Activated CD4-positive, alpha-beta T cell treated with anti-CD3 and anti-CD28 coated beads, Interleukin-2, amount 10 ng/mL, durations not matched to agents 24 days and 14 days (primary cell): ENCODE data around the gene IL34. TPM values are rescaled to one million over a fixed set of nuclear protein-coding genes. Genes with fewer than 3 reads are reported as not detected.
A peak's percentile ranks its signal among the peaks of the same experiment; 100 is the strongest.

Experiments used
- DNase-seq: peaks from one replicate; pipeline ENCODE4 v3.0.0; 2022
- H3K27ac Mint-ChIP-seq: one replicate; pipeline ENCODE4 v1.8.0; 2022; ENCODE audit warnings: mild to moderate bottlenecking, mixed read lengths
- H3K27me3 Mint-ChIP-seq: one replicate; pipeline ENCODE4 v1.8.0; 2022; ENCODE audit warnings: mixed read lengths
- H3K36me3 Mint-ChIP-seq: one replicate; pipeline ENCODE4 v1.8.0; 2022; ENCODE audit warnings: low read depth, mild to moderate bottlenecking, mixed read lengths
- H3K4me1 Mint-ChIP-seq: one replicate; pipeline ENCODE4 v1.8.0; 2021; ENCODE audit warnings: mixed read lengths
- H3K4me3 Mint-ChIP-seq: one replicate; pipeline ENCODE4 v1.8.0; 2022; ENCODE audit warnings: mild to moderate bottlenecking, moderate library complexity, mixed read lengths
- H3K9me3 Mint-ChIP-seq: one replicate; pipeline ENCODE4 v1.8.0; 2021; ENCODE audit warnings: mixed read lengths
- intact Hi-C: fragments of 100-400 bp; cut with micrococcal nuclease; formaldehyde crosslinking; loops from one replicate; pipeline ENCODE4 v1.15.1; 2023
- total RNA-seq: library from RNA; stranded (reverse); gene quantifications from 2 replicates; pipeline ENCODE4 v1.2.3, GENCODE V29; 2022

Gene IL34
- total RNA-seq, 1 donor from 2014 or later, result 0.30 TPM

DNA sequence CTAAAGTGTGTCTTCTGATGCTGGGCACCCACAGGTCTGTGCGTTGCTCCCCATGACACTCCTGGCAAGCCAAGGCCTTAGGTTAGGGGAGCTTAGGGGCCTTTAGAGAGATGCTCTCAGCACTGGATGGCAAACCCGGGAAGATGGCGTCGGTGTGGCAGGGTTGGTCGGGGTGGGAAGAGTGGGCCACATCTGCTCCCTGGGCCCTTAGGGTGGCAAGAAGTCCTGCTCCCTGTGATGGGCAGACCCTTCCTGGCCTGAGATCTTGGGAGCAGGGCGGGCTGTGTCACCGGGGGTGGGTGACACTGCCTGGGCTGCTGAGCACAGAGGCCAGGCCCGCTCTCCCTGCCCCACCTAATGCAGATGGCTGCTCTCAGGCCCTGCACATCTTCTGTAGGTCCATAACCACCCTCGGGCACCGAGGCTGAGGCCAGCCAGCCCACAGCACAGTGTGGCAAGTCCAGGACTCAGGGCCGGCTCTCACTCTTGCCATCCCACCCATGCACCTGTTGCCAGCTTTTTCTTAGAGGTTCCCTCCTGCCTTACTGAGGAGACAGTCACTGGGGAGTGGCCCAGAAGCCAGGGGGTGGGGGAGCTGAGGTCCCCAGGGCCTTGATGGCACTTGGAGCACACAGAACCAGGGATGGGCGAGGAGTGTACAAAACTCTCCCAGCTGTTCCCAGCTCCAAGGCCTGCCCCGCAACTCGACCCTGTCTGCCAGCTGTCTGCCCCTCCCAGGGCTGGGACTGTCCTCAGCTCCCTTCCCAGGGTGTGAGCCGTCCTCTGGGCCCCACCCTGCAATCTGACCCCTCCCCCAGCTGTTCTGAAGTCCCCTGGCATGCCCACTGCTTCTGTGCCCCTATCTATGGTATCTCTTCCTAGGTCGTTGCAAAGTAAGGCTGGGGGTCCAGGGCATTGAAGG lies 43.9 kb downstream of the IL34 start:
- intact Hi-C loops, result no loop called here

DNA sequence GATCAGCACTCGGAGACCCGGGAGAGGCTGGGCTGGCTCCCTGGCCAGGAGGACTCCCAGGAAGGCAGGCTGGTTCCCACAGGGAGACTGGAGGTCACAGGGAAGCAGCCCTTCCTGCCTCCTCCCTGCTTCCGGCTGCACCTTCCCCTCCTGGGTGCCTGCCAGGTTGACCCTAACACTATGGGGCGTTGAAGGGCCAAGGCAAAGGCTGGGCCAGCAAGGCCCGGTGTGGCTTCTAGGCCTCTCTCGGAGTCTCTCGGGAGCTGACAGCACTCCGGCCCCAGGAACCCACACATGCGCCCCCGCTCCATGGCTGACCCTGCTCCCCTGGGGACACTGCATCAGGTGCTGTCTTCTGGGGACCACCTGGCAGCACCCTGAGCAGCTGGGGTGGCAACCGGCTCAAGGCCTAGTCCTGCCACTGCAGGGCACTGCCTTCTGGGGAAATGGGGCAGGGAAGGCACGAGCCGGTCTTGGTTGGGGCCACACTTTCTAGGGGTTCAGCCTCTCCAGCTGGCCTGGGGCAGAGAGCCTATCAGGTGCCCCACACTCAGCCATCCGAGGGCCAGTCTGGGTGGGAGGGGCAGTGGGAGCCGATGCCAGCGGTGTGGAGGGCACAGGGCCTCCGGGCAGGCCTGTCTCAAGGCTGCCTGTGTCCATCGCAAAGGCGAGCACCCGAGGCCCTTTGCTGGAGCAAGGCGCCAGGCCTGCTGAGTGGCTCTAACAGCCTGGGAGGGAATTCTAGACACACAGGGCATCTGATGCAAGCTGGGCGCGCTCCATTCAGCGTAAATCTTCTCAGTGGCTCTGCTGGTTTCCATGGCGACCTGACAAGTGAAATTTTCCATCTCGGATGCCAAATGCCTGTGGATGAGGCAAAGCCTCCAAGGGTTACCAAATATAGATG lies 45.1 kb downstream of the IL34 start:
- no peak overlapping the region for H3K4me3 Mint-ChIP-seq
- peaks cover 12% of the 10 kb centered on the region for H3K4me1 Mint-ChIP-seq
- no peaks in the 10 kb centered on the region for H3K9me3 Mint-ChIP-seq
- no peak overlapping the region for H3K27ac Mint-ChIP-seq
- H3K27me3 Mint-ChIP-seq, result peaks cover 4% of the 10 kb centered on the region
- H3K36me3 Mint-ChIP-seq, result peaks cover 2% of the 10 kb centered on the region
- DNase-seq, result no peak
- intact Hi-C loops, result no loop called here

More for the DNA sequence above, 43.9 kb downstream of the IL34 start:
- peaks cover under 1% of the 10 kb centered on the region for H3K4me1 Mint-ChIP-seq
- H3K36me3 Mint-ChIP-seq, result peaks cover under 1% of the 10 kb centered on the region
- DNase-seq, result no peak
- no peak overlapping the region for H3K27ac Mint-ChIP-seq
- no peak overlapping the region for H3K4me3 Mint-ChIP-seq
- H3K9me3 Mint-ChIP-seq, result no peaks in the 10 kb centered on the region
- peaks cover 8% of the 10 kb centered on the region for H3K27me3 Mint-ChIP-seq

DNA sequence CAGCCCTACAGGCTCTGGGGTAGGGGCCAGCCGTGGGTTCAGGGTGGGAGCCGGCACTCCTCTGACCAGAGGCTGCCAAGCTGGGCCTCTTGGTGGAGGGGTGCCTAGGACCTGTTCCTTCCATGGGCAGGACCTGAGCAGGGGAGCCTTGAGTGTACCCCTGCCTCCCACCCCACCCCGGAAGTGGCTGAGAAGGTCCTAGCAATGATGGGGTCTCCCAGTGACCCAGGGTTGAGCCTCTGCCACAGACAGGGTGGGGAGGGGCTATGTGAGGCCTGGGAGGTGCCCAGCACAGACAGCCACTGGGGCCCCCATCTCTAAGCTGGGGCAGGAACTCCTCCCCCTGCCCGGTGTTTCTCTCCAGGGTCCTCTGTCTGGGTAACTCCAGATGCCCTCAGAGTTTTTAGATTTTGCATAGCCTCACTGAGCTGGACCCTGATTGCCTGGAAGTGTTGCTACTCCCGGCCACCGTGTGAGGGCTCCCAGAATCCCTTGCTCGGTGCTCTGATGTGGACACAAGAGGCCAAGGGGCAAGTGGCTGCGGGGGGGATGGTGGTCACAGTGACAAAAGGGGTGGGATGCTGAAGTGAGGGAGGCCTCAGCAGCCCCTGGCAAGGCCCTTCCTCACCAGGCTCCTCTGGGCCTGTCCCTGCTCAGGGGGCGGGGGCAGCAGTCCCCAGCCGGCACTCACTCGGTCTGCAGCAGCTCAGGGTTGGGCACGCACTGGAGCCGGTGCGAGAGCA lies 45.9 kb downstream of the IL34 start:
- peaks cover 4% of the 10 kb centered on the region for H3K36me3 Mint-ChIP-seq
- no peaks in the 10 kb centered on the region for H3K9me3 Mint-ChIP-seq

DNA sequence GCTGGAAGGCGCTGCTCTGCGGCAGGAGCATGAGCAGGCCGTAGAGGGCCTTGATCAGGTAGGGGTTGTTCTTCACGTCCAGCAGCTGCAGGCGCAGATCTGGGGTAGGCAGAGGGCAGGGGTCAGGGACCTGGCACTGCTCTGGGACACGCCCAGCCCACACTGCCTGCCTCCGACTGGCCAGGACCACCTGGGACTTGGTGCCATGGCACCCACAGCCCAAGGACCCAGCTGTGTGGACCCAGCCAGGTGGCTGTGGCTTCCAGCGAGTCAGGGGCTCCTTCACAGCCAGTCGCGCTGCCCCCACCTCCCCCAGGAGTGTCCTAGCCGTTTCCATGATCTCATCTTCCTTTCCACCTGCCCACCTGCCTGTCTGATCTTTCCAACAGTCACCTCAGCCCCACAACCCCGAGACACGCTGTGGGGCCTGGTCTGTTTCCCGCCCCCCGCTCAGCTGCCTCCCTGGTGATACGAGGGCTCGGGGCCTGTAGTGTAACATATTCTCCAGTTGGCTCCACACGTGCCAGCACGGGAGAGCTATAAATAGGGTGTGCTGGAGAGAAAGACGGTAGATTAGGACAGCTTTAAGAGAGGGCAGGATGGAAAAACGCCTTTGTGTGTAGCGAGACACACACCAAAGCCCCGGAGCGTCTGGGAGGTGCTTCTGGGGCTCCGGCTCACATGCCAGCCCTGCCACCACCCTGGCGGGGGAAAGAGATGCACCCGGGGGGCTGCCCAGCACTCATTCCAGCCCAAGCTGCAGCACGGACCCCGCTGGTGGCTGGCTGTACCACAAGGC lies 46.7 kb downstream of the IL34 start:
- Mint-ChIP-seq H3K4me3 (no peak overlapping the region), H3K4me1 (peaks cover 20% of the 10 kb centered on the region), H3K27me3 (no peaks in the 10 kb centered on the region), H3K9me3 (no peaks in the 10 kb centered on the region), H3K36me3 (peaks cover 4% of the 10 kb centered on the region), H3K27ac (no peak overlapping the region)
- intact Hi-C loops, result no loop called here
- DNase-seq, result no peak

More for the DNA sequence above, 45.9 kb downstream of the IL34 start:
- Mint-ChIP-seq H3K27me3 (peaks cover 1% of the 10 kb centered on the region), H3K27ac (no peak overlapping the region), H3K4me1 (peaks cover 19% of the 10 kb centered on the region), H3K4me3 (no peak overlapping the region)
- intact Hi-C loops, result no loop called here
- no peak for DNase-seq

DNA sequence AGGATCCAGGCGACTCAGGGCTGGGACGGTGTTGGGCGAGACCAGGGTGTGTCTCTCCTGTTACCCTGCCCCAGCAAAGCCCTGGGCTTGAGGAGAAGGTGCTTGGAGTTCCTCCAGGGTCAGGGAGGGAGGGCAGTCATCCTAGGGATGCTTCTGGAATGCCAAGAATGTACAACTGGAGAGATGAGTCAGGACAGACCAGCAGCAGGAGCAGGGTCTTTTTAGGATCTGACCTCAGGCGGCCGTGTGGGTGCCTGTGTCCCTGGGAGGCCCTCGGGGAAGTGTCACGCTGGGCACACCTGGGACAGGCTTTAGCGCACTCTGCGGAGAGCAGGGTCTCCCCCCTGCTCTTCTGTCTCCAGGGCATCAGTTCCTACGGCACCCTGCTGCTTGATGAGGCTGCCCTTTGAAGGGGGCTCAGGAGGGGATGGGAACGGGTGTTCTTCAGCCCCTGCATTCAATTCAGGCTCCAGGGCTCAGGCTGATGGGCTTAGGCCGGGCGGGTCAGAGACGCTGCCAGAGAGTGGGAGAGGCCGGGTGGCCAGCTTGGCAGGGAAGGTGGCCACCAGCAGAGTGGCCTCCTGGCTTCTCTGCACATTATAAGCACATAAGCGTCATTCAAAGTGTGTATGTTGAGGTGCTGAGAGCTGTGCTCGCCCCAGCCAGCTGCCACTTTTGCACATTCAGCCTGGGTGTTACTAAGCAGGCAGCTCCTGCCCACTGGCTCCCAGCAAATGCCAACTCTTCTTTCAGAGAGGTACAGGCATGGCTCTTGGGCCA lies 47.9 kb downstream of the IL34 start:
- H3K4me1 Mint-ChIP-seq, result peaks cover 20% of the 10 kb centered on the region
- peaks cover 6% of the 10 kb centered on the region for H3K36me3 Mint-ChIP-seq
- H3K4me3 Mint-ChIP-seq, result no peak overlapping the region
- H3K9me3 Mint-ChIP-seq, result no peaks in the 10 kb centered on the region
- intact Hi-C loops, result no loop called here
- H3K27ac Mint-ChIP-seq, result no peak overlapping the region
- H3K27me3 Mint-ChIP-seq, result no peaks in the 10 kb centered on the region
- no peak for DNase-seq

DNA sequence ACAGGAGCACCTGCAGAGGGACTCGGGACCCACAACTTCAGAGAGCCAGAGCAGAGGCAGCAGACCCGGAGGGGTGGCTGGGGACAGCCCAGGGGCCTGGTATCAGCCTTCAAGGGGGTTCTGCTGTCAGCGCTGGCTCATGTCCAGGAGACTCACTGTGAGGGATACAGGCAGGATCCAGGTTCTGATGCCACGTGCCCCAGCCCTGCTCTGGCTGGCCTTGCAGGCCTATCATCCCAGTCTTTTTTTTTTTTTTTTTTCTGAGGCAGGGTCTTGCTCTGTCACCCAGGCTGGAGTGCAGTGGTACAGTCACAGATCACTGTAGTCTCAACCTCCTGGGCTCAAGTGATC lies 48.5 kb downstream of the IL34 start:
- intact Hi-C loops, result loop anchor here (5.0 kb wide), 1 partner anchor 42 kb away; no protein-coding TSS in a partner anchor
- Mint-ChIP-seq H3K4me1 (peaks cover 20% of the 10 kb centered on the region), H3K4me3 (no peak overlapping the region), H3K27me3 (no peaks in the 10 kb centered on the region), H3K36me3 (peaks cover 6% of the 10 kb centered on the region), H3K9me3 (no peaks in the 10 kb centered on the region), H3K27ac (no peak overlapping the region)
- DNase-seq, result no peak

DNA sequence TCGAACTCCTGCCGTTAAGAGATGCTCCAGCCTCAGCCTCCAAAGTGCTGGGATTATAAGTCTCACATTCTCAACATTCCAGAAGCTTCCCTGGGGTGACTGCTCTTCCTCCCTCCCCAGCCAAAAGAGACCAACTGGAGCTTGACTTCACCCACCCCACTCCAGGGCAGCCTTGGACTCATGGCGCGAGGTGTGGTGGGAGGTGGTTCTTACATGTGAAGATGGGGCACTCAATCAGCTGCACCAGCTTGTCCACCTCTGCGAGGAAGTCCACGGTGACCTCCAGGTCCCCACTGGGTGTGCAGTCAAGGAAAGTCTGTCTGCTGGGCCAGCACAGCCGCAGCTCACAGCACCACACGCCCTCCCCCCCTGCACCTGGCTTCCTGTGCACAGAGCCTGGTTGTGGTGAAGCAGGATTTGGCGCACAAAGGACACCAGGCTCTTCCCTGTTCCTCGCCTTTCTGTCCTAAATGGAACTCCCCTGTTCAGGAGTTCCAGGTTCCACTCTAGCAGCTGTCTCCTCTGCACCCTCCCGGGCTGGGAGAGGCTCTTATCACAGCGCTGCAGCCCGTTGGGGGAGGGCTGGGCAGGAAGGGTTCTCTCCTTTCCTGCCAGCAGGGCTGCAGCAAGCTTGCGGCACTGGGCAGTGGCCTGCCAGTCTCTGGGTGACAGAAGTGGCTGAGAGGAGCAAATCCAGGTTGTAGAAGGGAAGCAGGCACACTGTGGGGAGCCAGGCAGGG lies 49.1 kb downstream of the IL34 start:
- no peaks in the 10 kb centered on the region for H3K9me3 Mint-ChIP-seq
- DNase-seq, result peak; percentile 80
- H3K27me3 Mint-ChIP-seq, result no peaks in the 10 kb centered on the region
- peaks cover 6% of the 10 kb centered on the region for H3K36me3 Mint-ChIP-seq
- peak overlapping the region; percentile 84 for H3K27ac Mint-ChIP-seq
- H3K4me3 Mint-ChIP-seq, result peak overlapping the region; percentile 42
- intact Hi-C loops, result loop anchor here (5.0 kb wide), 1 partner anchor 42 kb away; no protein-coding TSS in a partner anchor
- H3K4me1 Mint-ChIP-seq, result peaks cover 20% of the 10 kb centered on the region

DNA sequence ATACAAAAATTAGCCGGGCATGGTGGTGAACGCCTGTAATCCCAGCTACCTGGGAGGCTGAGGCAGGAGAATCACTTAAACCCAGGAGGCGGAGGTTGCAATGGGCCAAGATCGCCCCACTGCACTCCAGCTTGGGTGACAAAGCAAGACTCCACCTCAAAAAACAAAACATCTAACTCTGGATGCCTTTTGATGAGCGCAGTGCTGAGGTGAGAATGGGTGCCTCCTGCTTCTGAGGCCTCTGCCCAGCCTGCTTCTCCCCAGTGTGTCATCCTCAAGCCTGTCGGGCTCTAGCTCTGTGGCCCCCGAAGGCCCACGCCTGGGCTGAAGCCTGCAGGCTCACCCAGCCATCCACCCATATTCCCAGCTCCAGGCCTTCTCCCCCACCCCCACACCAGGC lies 50.0 kb downstream of the IL34 start:
- Mint-ChIP-seq H3K27me3 (no peaks in the 10 kb centered on the region), H3K4me1 (peaks cover 20% of the 10 kb centered on the region), H3K9me3 (no peaks in the 10 kb centered on the region), H3K27ac (peak overlapping the region; percentile 48), H3K4me3 (no peak overlapping the region), H3K36me3 (peaks cover 6% of the 10 kb centered on the region)
- intact Hi-C loops, result loop anchor here (5.0 kb wide), 1 partner anchor 41 kb away; no protein-coding TSS in a partner anchor
- no peak for DNase-seq

DNA sequence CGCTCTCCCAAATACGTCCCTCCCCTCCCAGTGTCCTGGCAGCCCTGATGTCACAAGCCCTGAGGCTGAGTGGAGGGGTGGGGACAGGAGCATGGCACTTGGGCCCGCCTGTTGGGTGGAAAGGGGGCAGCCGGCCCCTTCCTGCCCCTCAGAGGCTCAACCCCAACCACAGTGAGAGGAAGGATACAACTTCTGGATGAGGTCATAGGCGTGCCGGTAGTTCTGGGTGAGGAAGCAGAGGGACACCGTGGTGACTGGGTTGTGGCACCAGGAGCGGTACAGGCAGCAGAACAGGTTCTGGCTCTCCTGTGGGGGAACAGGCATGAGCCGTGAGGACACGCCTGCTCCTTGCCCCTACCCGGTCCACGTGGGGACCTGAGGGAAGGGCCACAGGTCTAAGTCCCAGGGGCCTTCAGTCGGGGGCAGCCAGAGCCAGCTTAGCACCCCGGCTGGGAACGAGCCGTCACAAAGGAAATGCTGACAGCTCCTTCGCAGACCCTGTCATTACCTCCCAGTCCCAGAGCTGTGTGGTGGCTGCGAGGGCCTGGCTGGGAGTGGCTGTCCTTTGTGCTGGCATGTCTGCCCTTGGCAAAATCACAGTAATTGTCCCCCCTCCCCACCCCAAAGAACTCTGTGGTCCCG lies 50.7 kb downstream of the IL34 start:
- Mint-ChIP-seq H3K27ac (peak overlapping the region; percentile 76), H3K4me1 (peaks cover 20% of the 10 kb centered on the region), H3K27me3 (no peaks in the 10 kb centered on the region), H3K4me3 (no peak overlapping the region), H3K9me3 (no peaks in the 10 kb centered on the region), H3K36me3 (peaks cover 6% of the 10 kb centered on the region)
- DNase-seq, result peak; percentile 73
- intact Hi-C loops, result loop anchor here (5.0 kb wide), 1 partner anchor 40 kb away; no protein-coding TSS in a partner anchor

DNA sequence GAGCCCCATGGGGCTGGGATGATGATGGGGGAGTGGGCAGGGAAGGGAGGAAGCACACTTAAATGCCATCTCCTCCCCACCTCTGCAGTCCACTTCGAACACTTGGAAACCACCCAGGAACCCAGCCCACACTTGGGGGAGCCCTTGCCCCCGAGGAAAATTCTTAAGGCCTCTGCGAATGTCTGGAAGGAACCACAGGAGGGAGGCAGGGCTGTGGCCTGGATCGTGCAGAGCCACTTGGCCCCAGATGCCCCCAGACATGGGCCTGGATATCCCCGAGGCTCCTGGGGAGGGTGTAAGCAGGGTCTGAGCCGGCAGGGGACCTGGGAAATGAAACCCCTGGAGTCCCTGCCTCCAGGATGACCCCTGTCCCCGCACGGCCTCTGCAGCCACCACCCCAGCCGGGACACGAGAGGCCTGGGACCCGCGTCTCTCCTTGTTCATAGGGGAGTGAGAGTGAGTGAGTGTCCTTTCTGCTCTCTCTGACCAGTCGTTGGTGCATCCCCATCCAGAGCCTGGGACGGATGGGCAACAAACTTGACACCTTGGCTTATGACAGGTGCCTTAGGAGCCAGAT lies 51.3 kb downstream of the IL34 start:
- DNase-seq, result no peak
- Mint-ChIP-seq H3K27me3 (no peaks in the 10 kb centered on the region), H3K9me3 (no peaks in the 10 kb centered on the region), H3K27ac (no peak overlapping the region), H3K4me3 (no peak overlapping the region), H3K36me3 (peaks cover 6% of the 10 kb centered on the region), H3K4me1 (peaks cover 20% of the 10 kb centered on the region)
- intact Hi-C loops, result loop anchor here (5.0 kb wide), 1 partner anchor 40 kb away; no protein-coding TSS in a partner anchor

DNA sequence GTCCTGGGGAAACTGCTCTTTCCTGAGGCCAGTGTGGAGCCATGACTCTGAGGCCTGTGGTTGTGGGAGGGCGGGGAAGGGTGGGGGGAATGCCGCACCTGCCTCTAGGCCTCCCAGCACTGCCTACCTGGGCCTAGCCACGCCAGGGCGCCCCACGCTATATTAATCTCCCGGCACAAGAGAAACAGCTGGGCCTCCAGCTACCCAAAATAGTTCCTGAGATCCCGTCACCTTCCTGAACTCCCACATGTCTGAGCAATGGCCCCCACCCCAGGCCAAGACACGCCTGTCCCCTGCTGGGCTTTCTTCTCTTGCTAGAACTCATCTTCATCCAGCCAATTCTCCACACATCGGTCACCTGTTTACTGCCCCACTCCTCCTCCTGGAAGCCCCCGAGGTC lies 52.5 kb downstream of the IL34 start:
- Mint-ChIP-seq H3K36me3 (peaks cover 6% of the 10 kb centered on the region), H3K27me3 (no peaks in the 10 kb centered on the region), H3K27ac (no peak overlapping the region), H3K4me3 (no peak overlapping the region), H3K9me3 (no peaks in the 10 kb centered on the region), H3K4me1 (peaks cover 20% of the 10 kb centered on the region)
- DNase-seq, result no peak
- intact Hi-C loops, result loop anchor here (5.0 kb wide), 1 partner anchor 38 kb away; no protein-coding TSS in a partner anchor
